Vagina (tissue), 2 donors: Measurements from ENCODE around the gene SH3GL2. TPM values are rescaled to one million over a fixed set of nuclear protein-coding genes. Genes with fewer than 3 reads are reported as not detected.

Source experiments
- DNase-seq, 2 donors: peaks; one replicate each; pipeline ENCODE4 v3.0.0-alpha.2; 2017; ENCODE audit errors: extremely low spot score in 2 of 2
- H3K27ac ChIP-seq: fragments of 200-600 bp; sonication (generic); one replicate; pipeline ENCODE4 v1.5.1; 2019
- H3K27me3 ChIP-seq: fragments of 200-600 bp; sonication (generic); one replicate; pipeline ENCODE4 v1.5.1; 2019
- H3K36me3 ChIP-seq, 2 donors: fragments of 200-600 bp; sonication (generic); one replicate each; pipeline ENCODE4 v1.5.1; 2017 to 2019
- H3K4me1 ChIP-seq: fragments of 200-600 bp; sonication (generic); one replicate; pipeline ENCODE4 v1.5.1; 2019
- H3K4me3 ChIP-seq, 2 donors: fragments of 200-600 bp; sonication (generic); 1 replicate in 1 of 2; 2 replicates in 1 of 2; pipeline ENCODE4 v1.5.1; 2016 to 2019
- H3K9me3 ChIP-seq: fragments of 200-600 bp; sonication (generic); one replicate; pipeline ENCODE4 v1.5.1; 2019
- POLR2A ChIP-seq, 2 donors: fragments of 450-650 bp; IDR thresholded peaks; one replicate each; pipeline ENCODE4 v1.6.1; 2017; ENCODE audit warnings: antibody characterized with exemption in 2 of 2, mild to moderate bottlenecking in 2 of 2, moderate library complexity in 2 of 2
- POLR2AphosphoS5 ChIP-seq, 2 donors: sonication (generic); formaldehyde crosslinking; IDR thresholded peaks; one replicate each; pipeline ENCODE4 v1.9.0; 2017; ENCODE audit warnings: antibody characterized with exemption in 2 of 2, mild to moderate bottlenecking in 2 of 2, low read depth in 1 of 2; ENCODE audit not compliant: insufficient read depth in 1 of 2
- intact Hi-C: fragments of 100-400 bp; cut with DNase I; formaldehyde crosslinking; loops from one replicate; pipeline ENCODE4 v1.15.1; 2023
- total RNA-seq: library from RNA; depleted of rRNA; stranded (reverse); fragments of >200 nt; gene quantifications from one replicate; pipeline ENCODE4 v1.2.3, GENCODE V29; 2016
- TF ChIP-seq, protein P1 (sequence below), 3 experiments: fragments of 450-650 bp in 2 of 3; fragments of 200-600 bp in 1 of 3; sonication (generic) in 1 of 3; IDR thresholded peaks; one replicate each; pipeline ENCODE4 v1.5.1; 2017 to 2019; ENCODE audit warnings: antibody characterized with exemption in 3 of 3, mild to moderate bottlenecking in 2 of 3, moderate library complexity in 2 of 3

Gene SH3GL2
- total RNA-seq, 1 donor from 2014 or later = not detected

DNA sequence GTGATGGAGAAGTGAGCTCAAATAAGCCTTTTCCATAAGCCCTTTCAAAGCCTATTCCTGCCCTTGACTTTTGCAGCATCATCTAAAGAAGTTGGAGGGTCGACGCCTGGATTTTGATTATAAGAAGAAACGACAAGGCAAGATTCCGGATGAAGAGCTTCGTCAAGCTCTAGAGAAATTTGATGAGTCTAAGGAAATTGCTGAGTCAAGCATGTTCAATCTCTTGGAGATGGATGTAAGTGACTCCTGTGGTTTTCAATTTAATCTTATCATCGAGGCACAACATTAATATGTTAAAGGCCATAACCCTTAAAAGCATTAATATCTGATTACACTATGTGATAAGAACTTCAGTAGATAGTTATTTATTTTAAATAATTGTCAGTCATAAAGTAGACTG lies 210.4 kb downstream of the SH3GL2 start:
- no peaks in the 10 kb centered on the region for H3K4me1 ChIP-seq
- TF ChIP-seq POLR2A (IDR thresholded peaks at IDR 0.05) = no peak
- TF ChIP-seq, protein P1, sequence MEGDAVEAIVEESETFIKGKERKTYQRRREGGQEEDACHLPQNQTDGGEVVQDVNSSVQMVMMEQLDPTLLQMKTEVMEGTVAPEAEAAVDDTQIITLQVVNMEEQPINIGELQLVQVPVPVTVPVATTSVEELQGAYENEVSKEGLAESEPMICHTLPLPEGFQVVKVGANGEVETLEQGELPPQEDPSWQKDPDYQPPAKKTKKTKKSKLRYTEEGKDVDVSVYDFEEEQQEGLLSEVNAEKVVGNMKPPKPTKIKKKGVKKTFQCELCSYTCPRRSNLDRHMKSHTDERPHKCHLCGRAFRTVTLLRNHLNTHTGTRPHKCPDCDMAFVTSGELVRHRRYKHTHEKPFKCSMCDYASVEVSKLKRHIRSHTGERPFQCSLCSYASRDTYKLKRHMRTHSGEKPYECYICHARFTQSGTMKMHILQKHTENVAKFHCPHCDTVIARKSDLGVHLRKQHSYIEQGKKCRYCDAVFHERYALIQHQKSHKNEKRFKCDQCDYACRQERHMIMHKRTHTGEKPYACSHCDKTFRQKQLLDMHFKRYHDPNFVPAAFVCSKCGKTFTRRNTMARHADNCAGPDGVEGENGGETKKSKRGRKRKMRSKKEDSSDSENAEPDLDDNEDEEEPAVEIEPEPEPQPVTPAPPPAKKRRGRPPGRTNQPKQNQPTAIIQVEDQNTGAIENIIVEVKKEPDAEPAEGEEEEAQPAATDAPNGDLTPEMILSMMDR (IDR thresholded peaks at IDR 0.05) = no peak
- TF ChIP-seq POLR2AphosphoS5 (IDR thresholded peaks at IDR 0.05; ENCODE audit: insufficient read depth in 1 of 2, low read depth in 1 of 2) = no peak
- DNase-seq = no peak
- H3K27ac ChIP-seq = no peak overlapping the region
- no peaks in the 10 kb centered on the region for H3K9me3 ChIP-seq
- H3K36me3 ChIP-seq = no peaks in the 10 kb centered on the region
- H3K27me3 ChIP-seq = no peaks in the 10 kb centered on the region
- H3K4me3 ChIP-seq = no peak overlapping the region
- intact Hi-C loops = no loop called here

DNA sequence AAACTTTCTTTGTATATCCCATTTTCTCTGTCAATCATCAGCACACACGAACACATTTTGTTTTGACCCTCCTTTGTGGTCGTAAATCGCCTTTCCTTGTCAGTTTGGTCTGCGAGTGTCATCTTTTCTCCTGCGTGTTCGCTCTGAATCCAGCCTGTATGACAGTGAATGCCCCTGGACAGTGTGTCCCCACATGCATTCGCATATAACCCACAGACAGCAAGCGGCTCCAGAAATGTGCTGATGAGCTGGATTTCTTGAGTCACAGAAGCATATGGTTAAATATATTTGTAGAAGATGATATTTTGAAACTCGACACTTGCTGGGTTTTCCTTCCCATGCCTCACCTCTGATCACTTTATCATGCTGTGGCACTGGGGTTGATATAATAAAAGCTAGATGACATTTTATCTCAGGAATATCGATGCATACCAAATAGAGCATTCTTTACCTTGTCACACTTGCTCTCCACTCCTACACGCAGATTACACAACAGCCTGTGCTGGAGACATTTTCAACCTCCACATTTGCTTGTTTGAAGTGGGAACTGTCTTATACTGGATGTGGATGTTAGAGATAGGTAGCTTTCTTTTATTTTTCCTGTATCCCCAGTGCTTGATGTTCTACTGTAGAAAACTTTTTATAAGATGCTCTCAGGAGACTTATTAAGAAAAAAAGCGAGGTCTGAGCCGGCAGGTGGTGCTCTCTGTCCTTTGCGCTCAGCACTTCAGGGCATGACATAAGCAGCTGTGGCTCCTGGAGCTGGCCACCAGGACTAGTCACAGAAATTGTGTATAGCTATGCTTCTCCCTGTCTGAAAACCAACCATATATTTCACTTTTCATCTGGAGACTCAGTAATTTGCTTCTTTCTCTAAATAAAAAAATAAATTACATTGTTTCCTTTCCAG lies 215.1 kb downstream of the SH3GL2 start:
- H3K9me3 ChIP-seq = no peaks in the 10 kb centered on the region

GRCh38 chr9:17795744-17796143 lies 216.9 kb downstream of the SH3GL2 start:
- no peaks in the 10 kb centered on the region for H3K36me3 ChIP-seq
- intact Hi-C loops = no loop called here
- no peaks in the 10 kb centered on the region for H3K27me3 ChIP-seq
- H3K27ac ChIP-seq = no peak overlapping the region
- no peak for DNase-seq
- H3K4me1 ChIP-seq = no peaks in the 10 kb centered on the region
- no peak overlapping the region for H3K4me3 ChIP-seq
- no peaks in the 10 kb centered on the region for H3K9me3 ChIP-seq
- TF ChIP-seq, protein P1 (IDR thresholded peaks at IDR 0.05) = no peak
- TF ChIP-seq POLR2AphosphoS5 (IDR thresholded peaks at IDR 0.05; ENCODE audit: insufficient read depth in 1 of 2, low read depth in 1 of 2) = no peak
- TF ChIP-seq POLR2A (IDR thresholded peaks at IDR 0.05) = no peak

More for the DNA sequence above, 215.1 kb downstream of the SH3GL2 start:
- Histone ChIP-seq H3K36me3 (no peaks in the 10 kb centered on the region), H3K4me1 (no peaks in the 10 kb centered on the region), H3K4me3 (no peak overlapping the region), H3K27me3 (no peaks in the 10 kb centered on the region), H3K27ac (no peak overlapping the region)
- TF ChIP-seq, protein P1 (IDR thresholded peaks at IDR 0.05) = no peak
- TF ChIP-seq POLR2AphosphoS5 (IDR thresholded peaks at IDR 0.05; ENCODE audit: insufficient read depth in 1 of 2, low read depth in 1 of 2) = no peak
- no peak for TF ChIP-seq POLR2A (IDR thresholded peaks at IDR 0.05)
- intact Hi-C loops = no loop called here
- no peak for DNase-seq

DNA sequence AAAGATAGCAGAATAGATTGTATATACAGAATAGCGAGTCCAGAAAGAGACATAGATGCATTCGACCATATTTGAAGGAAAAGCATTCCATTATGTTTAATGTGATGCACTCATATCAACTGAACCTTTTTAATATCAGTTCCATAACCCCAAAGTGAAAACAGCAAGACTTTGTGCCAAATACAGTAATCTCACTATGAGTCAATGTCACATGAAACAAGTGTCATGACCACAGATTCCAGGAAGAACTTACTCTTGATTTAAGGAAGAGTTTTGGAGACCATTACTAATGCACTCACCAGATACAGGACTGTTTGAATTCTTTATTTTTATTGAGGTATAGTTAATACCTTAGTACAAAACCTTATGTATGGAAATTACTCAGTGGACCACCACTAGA lies 220.5 kb downstream of the SH3GL2 start:
- no peak overlapping the region for H3K4me3 ChIP-seq
- H3K9me3 ChIP-seq = no peaks in the 10 kb centered on the region
- no peak overlapping the region for H3K27ac ChIP-seq
- H3K27me3 ChIP-seq = no peaks in the 10 kb centered on the region
- TF ChIP-seq POLR2AphosphoS5 (IDR thresholded peaks at IDR 0.05; ENCODE audit: insufficient read depth in 1 of 2, low read depth in 1 of 2) (no peak), POLR2A (IDR thresholded peaks at IDR 0.05) (no peak)
- TF ChIP-seq, protein P1 (IDR thresholded peaks at IDR 0.05) = no peak
- no peaks in the 10 kb centered on the region for H3K36me3 ChIP-seq
- no peaks in the 10 kb centered on the region for H3K4me1 ChIP-seq
- intact Hi-C loops = no loop called here
- no peak for DNase-seq

- no peak for DNase-seq
- H3K4me1 ChIP-seq = no peaks in the 10 kb centered on the region
- no peak overlapping the region for H3K27ac ChIP-seq
- H3K9me3 ChIP-seq = no peaks in the 10 kb centered on the region
- intact Hi-C loops = loop anchor here (10.0 kb wide), 1 partner anchor 64 kb away; no protein-coding TSS in a partner anchor
- H3K27me3 ChIP-seq = no peaks in the 10 kb centered on the region
- no peak overlapping the region for H3K4me3 ChIP-seq
- H3K36me3 ChIP-seq = no peaks in the 10 kb centered on the region
- TF ChIP-seq POLR2AphosphoS5 (IDR thresholded peaks at IDR 0.05; ENCODE audit: insufficient read depth in 1 of 2, low read depth in 1 of 2) (no peak), POLR2A (IDR thresholded peaks at IDR 0.05) (no peak)
- TF ChIP-seq, protein P1 (IDR thresholded peaks at IDR 0.05) = no peak
Measured at GRCh38 chr9:17800418-17800817, 221.6 kb downstream of the SH3GL2 start.
